Measurements from ENCODE around the gene SPG7. TPM values are rescaled to one million over a fixed set of nuclear protein-coding genes. Genes with fewer than 3 reads are reported as not detected.

Gene SPG7
- polyA plus RNA-seq, 2 of the 4 experiments (the other 2 are of a cell fraction): 53.2 to 73.2 TPM

- POLR2A ChIA-PET: no interaction called here
- WGBS (ENCODE audit: missing lambda C conversion rate): 87% methylated on average over 3 of the region's 3 CpGs
- ATAC-seq (no peak), FAIRE-seq (no peak), DNase-seq (ENCODE audit: low read depth in 1 of 2, low spot score in 1 of 2) (no peak)
- no peak overlapping the region for H3K4me2 ChIP-seq
- no peak overlapping the region for H3K27ac ChIP-seq
- TF ChIP-seq CEBPB (IDR thresholded peaks at IDR 0.05): no peak
- no peak for TF ChIP-seq RFX5 (IDR thresholded peaks at IDR 0.05)
- TF ChIP-seq EHF (CRISPR knock-in tag; IDR thresholded peaks at IDR 0.05): no peak
- no peak for TF ChIP-seq FOXS1 (CRISPR knock-in tag; IDR thresholded peaks at IDR 0.05)
- no peak for TF ChIP-seq HEYL (CRISPR knock-in tag; IDR thresholded peaks at IDR 0.05)
- no peak for TF ChIP-seq FOSL2 (IDR thresholded peaks at IDR 0.05)
- no peak for TF ChIP-seq FOSL2 (CRISPR knock-in tag; IDR thresholded peaks at IDR 0.05)
- no peak for TF ChIP-seq NR3C1 (IDR thresholded peaks at IDR 0.05)
- no peak for TF ChIP-seq KDM5A (IDR thresholded peaks at IDR 0.05)
- no peak for TF ChIP-seq JUNB (IDR thresholded peaks at IDR 0.05)
- no peak for TF ChIP-seq TFCP2L1 (CRISPR knock-in tag; IDR thresholded peaks at IDR 0.05)
- no peak for TF ChIP-seq USF2 (IDR thresholded peaks at IDR 0.05)
- TF ChIP-seq GATA3 (IDR thresholded peaks at IDR 0.05; ENCODE audit: borderline replicate concordance): no peak
- TF ChIP-seq KDM1A (IDR thresholded peaks at IDR 0.05; ENCODE audit: low read depth): no peak
- no peak for TF ChIP-seq CHD4 (IDR thresholded peaks at IDR 0.05; ENCODE audit: borderline replicate concordance)
- TF ChIP-seq ZC3H11A (IDR thresholded peaks at IDR 0.05): no peak
- CTCF ChIA-PET: interaction anchor here (0.9 to 1.3 kb wide), 4 partner anchors 8 to 24 kb away, joined by 3 to 5 read pairs (median 3); no protein-coding TSS in a partner anchor
- no peak overlapping the region for H3K4me3 ChIP-seq
- peaks cover 8% of the 10 kb centered on the region for H3K4me1 ChIP-seq
- H3K9me3 ChIP-seq: no peaks in the 10 kb centered on the region
These were observed 13.1 kb upstream of the SPG7 start for GRCh38 chr16:89495121-89495520.

GRCh38 chr16:89498839-89499238 lies 9.4 kb upstream of the SPG7 start:
- Histone ChIP-seq H3K27ac (no peak overlapping the region), H3K4me1 (peaks cover 20% of the 10 kb centered on the region), H3K9me3 (no peaks in the 10 kb centered on the region), H3K4me2 (no peak overlapping the region), H3K4me3 (no peak overlapping the region)
- CTCF ChIA-PET: interaction anchor here (0.6 to 1.0 kb wide), 2 partner anchors 9 to 165 kb away, joined by 3 to 4 read pairs; no protein-coding TSS in a partner anchor
- DNase-seq (ENCODE audit: low read depth in 1 of 2, low spot score in 1 of 2) (no peak), ATAC-seq (no peak), FAIRE-seq (no peak)
- WGBS (ENCODE audit: missing lambda C conversion rate): 89% methylated on average over 10 of the region's 10 CpGs
- POLR2A ChIA-PET: no interaction called here
- TF ChIP-seq HOXB5 (CRISPR knock-in tag; IDR thresholded peaks at IDR 0.05) (no peak), PBX3 (IDR thresholded peaks at IDR 0.05) (no peak), JUNB (IDR thresholded peaks at IDR 0.05) (no peak), REST (IDR thresholded peaks at IDR 0.05) (no peak), POLR2AphosphoS2 (conservative IDR thresholded peaks at IDR 0.05; ENCODE audit: low read length) (no peak), KDM1A (IDR thresholded peaks at IDR 0.05; ENCODE audit: low read depth) (no peak), HOXA7 (CRISPR knock-in tag; IDR thresholded peaks at IDR 0.05) (no peak), POLR2A (IDR thresholded peaks at IDR 0.05; ENCODE audit: low read length) (no peak), USF2 (IDR thresholded peaks at IDR 0.05) (no peak), MAFK (IDR thresholded peaks at IDR 0.05; ENCODE audit: partially characterized antibody) (no peak), MAZ (IDR thresholded peaks at IDR 0.05; ENCODE audit: borderline replicate concordance, low read depth, low read length) (no peak), EP300 (IDR thresholded peaks at IDR 0.05) (no peak), MYC (IDR thresholded peaks at IDR 0.05; ENCODE audit: borderline replicate concordance, low read length) (no peak)
- TF ChIP-seq, protein P1, sequence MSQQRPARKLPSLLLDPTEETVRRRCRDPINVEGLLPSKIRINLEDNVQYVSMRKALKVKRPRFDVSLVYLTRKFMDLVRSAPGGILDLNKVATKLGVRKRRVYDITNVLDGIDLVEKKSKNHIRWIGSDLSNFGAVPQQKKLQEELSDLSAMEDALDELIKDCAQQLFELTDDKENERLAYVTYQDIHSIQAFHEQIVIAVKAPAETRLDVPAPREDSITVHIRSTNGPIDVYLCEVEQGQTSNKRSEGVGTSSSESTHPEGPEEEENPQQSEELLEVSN (IDR thresholded peaks at IDR 0.05; ENCODE audit: borderline replicate concordance, low read depth): no peak
